HTR-8/SVneo (cell line): ENCODE data around the gene DIS3L2.
A peak's percentile ranks its signal among the peaks of the same experiment; 100 is the strongest.
"Not testable (repeated sequence)": the region's sequence is repeated elsewhere in the genome, so short reads cannot be mapped to it uniquely, and the experiment has no call there.

Experiments used
- DNase-seq: peaks from one replicate; pipeline ENCODE4 v3.0.0; 2011; ENCODE audit warnings: low spot score, mixed read lengths; ENCODE audit not compliant: insufficient read length
- FAIRE-seq: peaks from 2 replicates; lab custom pipeline; 2011; peaks lifted over from hg19 to GRCh38; lab: Jason Lieb, UNC

The DIS3L2 gene

DNA sequence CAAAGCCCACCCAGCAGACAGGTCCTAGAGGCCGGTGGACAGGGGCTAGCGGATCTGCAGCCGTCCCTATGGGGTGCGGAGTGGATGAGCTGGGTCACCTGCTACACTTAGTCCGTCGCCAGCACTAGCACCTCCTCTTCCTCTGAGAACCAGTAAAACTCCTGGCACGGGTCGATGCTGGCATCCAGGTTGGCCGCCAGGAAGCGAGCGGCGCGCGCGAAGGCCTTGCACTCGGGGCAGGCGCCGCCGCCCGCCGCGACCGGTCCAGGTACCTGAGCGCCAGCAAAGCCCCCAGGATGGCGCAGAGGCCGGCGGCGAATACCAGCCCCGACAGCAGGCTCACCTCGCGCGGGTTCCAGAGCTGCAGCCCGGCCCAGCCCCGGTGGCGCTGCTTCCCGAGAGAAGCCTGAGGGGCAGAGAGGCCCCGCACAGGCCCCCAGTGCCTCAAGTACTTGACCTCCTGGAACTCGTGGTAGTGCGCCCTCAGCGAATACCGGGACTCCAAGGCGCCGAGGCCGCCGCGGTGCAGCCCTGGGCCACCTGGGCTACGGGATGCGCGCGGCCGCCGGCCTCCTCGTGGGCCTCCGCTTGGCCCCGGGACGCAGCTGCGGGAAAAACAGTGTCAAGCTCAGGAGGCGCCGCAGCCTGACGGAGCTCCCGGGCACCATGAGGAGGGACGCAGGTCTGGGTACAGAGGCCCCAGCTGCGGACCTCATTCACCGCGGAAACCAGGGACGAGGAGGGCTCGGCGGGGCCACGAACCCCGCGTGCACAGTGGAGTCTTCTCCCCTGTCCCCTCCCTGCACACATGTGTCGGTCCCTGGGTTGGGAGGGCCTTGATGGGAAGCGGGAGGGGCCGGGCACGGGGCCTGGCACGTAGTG is 389.5 kb downstream of the DIS3L2 start:
- DNase-seq (no peak), FAIRE-seq (no peak)

DNA sequence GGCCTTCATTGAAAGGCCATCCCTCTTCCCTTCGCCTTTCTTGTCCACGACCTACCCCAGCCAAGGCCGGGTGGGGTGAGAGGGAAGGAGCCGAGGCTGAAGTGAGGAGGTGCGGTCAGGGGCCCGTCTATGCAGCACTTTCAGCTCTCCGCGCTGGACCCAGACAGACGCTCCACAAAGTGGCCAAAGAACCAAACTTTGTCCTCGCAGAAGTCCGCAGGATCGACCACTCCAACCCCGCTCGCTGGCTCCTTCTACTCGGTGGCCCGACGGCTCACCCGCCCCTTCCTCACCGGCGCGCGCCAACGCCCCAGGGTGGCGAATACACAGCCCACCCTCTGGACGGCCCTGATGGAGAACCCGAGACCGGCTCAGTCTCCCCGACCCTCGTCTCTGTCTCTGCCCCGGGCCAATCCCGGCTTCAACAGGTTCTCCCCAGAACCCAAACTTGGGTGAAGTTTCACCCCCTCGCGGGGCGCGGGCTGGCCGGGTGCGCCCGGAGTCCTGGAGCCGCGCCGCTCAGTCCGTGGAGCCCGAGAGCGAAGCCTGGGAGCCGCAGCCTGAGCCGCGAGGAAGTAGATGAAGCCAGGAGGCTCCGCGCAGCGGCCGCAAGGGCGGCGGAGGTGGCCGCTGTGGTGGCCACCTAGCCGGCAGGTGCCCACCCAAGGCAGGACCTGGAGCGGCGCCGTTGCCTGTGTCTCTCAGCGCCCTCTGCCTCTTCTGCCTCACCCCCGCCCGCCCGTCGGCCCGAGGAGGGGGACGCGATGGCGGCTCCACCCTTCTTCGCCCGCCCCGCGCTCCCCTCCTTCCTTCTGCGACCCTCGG is 390.4 kb downstream of the DIS3L2 start:
- DNase-seq (no peak), FAIRE-seq (no peak)

- DNase-seq, result no peak
- no peak for FAIRE-seq
These were observed 391.1 kb downstream of the DIS3L2 start for GRCh38 chr2:232352511-232353091.

GRCh38 chr2:232353096-232353495 is 391.6 kb downstream of the DIS3L2 start:
- DNase-seq (no peak), FAIRE-seq (no peak)

DNA sequence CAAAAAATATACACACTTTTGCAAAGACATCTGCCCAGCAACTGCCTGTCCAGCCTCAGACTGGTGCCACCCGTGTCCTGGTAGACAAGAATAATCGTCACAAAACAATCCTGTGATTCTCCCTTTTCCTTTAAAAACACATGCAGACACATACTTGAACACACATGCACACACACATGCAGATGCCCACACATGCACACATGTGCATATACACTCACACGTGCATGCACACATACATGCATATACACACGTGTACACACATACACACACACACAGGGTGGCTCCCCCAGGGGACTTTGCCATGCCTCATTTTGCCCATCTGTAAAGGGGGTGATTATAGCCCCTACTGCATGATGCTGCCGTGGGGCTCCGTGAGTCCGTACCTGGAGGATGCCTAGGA is 392.1 kb downstream of the DIS3L2 start:
- FAIRE-seq, result no peak

DNA sequence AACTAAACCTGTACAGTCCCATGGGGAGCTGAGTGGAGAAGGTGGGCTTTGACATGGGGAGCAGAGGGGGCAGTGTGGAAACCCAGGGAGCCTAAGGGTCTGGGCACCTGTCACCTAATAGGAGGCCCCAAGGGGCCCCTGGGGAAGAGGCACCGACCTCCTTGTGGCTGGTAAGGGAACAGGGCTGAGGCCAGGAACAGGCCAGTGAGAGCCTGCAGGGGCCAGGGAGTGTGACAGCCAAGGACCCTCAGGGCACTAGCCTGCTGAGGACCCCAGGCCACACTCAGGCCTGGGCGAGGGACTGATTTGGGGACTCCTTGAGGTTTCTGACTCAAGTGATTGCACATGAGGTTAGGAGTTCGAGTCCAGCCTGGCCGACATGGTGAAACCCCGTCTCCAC is 392.6 kb downstream of the DIS3L2 start:
- DNase-seq (no peak), FAIRE-seq (no peak)

More for the DNA sequence above, 392.1 kb downstream of the DIS3L2 start:
- no peak for DNase-seq

DNA sequence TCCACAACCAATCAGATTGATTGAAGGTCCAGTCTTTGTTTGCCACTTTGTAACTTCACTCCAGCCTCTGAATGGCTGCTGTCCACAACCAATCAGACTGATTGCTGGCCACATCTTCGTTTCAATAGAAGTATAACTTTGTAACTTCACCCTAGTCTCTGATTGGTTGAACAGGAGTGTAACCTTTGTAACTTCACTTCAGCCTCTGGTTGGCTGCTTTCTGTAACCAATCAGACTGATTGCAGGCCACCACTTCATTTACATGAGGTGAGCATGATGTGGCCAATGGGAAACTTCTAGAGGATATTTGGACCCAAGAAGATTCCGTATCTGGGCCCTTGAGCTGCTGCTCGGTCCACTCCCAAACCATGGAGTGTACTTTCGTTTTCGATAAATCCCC is 400.1 kb downstream of the DIS3L2 start:
- FAIRE-seq (no peak), DNase-seq (no peak)

DNA sequence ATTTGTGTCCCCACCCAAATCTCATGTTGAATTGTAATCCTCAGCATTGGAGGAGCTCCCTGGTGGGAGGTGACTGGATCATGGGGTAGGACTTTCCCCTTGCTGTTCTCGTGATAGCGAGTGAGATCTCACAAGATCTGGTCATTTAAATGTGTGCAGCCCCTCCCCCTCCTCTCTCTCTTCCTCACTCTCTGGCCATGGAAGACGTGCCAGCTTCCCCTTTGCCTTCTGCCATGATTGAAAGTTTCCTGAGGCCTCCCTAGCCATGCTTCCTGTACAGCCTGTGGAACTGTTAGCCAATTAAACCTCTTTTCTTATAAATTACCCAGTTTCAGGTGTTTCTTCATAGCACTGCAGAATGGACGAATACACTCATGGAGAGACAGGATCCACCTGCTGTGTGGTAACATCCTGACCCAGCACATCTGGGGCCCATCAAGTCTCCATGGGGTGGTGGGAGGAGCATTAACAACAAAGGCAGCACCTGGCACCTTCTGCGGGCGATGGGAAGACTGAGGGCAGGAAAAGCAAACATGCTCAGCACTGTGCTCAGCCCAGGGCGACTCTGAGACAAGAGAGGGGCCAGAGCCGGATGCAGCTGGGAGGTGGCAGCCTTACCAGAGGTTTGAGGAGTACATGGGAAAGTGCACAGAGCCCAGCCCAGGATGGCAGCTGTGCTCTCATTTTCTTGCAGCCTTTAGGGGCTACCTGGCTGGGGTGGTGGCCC is 400.8 kb downstream of the DIS3L2 start:
- DNase-seq, result no peak
- FAIRE-seq, result no peak

- not testable (repeated sequence) for FAIRE-seq, DNase-seq
These were observed 401.7 kb downstream of the DIS3L2 start for GRCh38 chr2:232363064-232363783.

GRCh38 chr2:232363784-232364615 is 402.5 kb downstream of the DIS3L2 start:
- DNase-seq (no peak), FAIRE-seq (no peak)

DNA sequence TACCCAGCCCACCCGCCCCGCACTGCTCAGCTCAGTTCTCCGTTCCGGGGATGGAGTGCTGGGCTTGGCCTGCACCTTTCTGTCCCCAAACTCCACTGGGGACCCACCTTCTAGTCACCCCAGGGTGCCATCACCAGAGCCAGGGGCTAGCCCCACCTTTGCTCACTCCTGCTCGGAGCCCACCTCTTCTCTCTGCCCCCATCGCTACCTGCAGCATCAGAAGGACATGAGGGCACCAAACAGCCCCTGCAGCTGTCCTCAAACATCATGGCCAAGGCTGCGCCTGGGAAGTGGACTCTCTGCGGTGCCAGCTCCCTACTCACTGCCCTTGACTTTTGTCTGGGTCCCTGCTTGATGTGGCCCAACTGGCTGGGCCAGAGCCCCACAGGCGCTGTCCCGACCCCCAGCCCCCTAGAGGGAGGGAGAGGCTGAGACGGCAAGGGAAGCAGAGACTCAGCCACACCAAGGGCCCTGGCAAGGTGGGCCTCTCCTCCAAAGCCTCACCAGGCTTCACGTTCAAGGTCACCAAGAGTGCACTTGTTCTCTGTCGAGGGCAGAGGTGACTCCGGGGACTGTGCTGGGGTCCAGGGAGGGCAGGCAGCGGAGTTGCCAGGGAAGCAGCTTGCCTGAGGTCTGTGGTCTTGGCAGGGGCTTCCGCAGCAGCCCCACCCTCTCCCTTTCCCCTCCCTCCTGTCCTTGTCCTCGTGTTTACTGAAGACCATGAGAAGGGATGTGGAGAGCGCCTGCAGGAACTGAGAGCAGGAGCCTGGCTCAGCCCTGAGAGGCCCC is 403.5 kb downstream of the DIS3L2 start:
- DNase-seq, FAIRE-seq: not testable (repeated sequence)

- peak; percentile 92 for FAIRE-seq
- peak; percentile 53 for DNase-seq
These were observed 404.3 kb downstream of the DIS3L2 start for GRCh38 chr2:232365621-232366321.

DNA sequence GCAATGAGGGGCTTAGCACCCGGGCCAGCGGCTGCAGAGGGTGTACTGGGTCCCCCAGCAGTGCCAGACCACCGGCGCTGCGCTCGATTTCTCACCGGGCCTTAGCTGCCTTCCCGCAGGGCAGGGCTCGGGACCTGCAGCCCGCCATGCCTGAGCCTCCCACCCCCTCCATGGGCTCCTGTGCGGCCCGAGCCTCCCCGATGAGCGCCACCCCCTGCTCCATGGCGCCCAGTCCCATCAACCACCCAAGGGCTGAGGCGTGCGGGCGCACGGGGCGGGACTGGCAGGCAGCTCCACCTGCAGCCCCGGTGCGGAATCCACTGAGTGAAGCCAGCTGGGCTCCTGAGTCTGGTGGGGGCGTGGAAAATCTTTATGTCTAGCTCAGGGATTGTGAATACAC is 404.9 kb downstream of the DIS3L2 start:
- not testable (repeated sequence) for DNase-seq, FAIRE-seq

GRCh38 chr2:232367016-232367415 is 405.5 kb downstream of the DIS3L2 start:
- no peak for FAIRE-seq

DNA sequence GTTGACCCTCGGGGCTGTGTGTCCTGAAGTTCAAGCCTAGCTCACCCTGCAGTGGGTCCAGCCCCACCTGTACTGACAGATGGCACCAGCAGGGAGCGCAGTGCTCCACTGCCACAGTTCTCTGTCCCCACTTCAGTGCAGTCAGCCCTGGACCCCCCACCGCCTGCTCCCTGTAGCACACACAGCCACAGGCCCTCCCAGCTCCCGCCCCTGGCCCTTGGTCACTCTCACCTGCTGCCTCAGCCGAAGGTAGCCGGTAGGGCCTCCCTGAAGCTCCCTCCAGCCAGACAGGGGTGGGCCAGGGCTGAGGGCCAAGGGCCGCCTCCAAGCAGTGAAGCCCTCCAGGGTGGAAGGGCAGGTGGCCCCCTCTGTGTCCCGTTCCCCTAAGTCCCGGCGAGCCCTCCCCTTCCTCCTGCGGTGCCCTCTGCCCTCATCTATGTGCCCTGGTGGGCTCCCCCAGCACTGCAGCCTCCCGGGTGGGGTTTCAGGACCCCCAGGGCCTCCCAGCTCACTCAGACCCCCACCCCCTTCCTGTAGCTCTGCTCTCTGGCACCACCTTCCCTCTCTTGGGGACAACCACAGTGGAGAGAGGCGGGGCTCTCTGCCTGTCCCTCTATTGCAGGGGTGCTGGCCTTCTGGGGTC is 406.2 kb downstream of the DIS3L2 start:
- no peak for DNase-seq

More at GRCh38 chr2:232367016-232367415, 405.5 kb downstream of the DIS3L2 start:
- DNase-seq, result no peak

GRCh38 chr2:232368311-232368731 is 406.8 kb downstream of the DIS3L2 start:
- FAIRE-seq, result no peak

More for the DNA sequence above, 406.2 kb downstream of the DIS3L2 start:
- FAIRE-seq, result no peak

More at GRCh38 chr2:232368311-232368731, 406.8 kb downstream of the DIS3L2 start:
- no peak for DNase-seq
